ENCODE data around the gene BRD2.

The BRD2 gene

GRCh38 chr6:33029328-33030184 lies 61.2 kb downstream of the BRD2 start:
- DNase-seq (ENCODE audit: low spot score), result no peak

- DNase-seq (ENCODE audit: low spot score), result no peak
Observed at GRCh38 chr6:33030245-33030644, 61.9 kb downstream of the BRD2 start.

All from hematopoietic multipotent progenitor cell treated with erythropoietin and hydrocortisone succinate and interleukin-3 and kit ligand, for 17 days (in vitro differentiated cells).